Measurements from ENCODE around the gene D2HGDH. TPM values are rescaled to one million over a fixed set of nuclear protein-coding genes. Genes with fewer than 3 reads are reported as not detected.
A peak's percentile ranks its signal among the peaks of the same experiment; 100 is the strongest.

The D2HGDH gene
- total and polyA plus RNA-seq, 8 donors = 14.9 to 116 (median 25.6) TPM

DNA sequence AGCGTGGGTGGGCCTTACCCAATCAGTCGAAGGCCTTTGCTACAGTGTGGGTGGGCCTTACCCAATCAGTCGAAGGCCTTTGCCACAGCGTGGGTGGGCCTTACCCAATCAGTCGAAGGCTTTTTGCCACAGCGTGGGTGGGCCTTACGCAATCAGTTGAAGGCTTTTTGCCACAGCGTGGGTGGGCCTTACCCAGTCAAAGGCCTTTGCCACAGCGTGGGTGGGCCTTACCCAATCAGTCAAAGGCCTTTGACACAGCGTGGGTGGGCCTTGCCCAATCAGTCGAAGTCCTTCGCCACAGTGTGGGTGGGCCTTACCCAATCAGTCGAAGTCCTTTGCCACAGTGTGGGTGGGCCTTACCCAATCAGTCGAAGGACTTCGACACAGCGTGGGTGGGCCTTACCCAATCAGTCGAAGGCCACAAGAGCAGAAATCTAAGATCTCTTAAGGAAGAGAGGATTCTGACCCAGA lies 25.9 kb downstream of the D2HGDH start:
- no peaks in the 10 kb centered on the region for H3K4me1 ChIP-seq
- no peak overlapping the region for H3K4me3 ChIP-seq
- TF ChIP-seq, protein P1, sequence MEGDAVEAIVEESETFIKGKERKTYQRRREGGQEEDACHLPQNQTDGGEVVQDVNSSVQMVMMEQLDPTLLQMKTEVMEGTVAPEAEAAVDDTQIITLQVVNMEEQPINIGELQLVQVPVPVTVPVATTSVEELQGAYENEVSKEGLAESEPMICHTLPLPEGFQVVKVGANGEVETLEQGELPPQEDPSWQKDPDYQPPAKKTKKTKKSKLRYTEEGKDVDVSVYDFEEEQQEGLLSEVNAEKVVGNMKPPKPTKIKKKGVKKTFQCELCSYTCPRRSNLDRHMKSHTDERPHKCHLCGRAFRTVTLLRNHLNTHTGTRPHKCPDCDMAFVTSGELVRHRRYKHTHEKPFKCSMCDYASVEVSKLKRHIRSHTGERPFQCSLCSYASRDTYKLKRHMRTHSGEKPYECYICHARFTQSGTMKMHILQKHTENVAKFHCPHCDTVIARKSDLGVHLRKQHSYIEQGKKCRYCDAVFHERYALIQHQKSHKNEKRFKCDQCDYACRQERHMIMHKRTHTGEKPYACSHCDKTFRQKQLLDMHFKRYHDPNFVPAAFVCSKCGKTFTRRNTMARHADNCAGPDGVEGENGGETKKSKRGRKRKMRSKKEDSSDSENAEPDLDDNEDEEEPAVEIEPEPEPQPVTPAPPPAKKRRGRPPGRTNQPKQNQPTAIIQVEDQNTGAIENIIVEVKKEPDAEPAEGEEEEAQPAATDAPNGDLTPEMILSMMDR (IDR thresholded peaks at IDR 0.05) = no peak
- ATAC-seq (no peak), FAIRE-seq (no peak), DNase-seq (peak in 1 of 6 donors; percentile 17)
- no peaks in the 10 kb centered on the region for H3K9me3 ChIP-seq
- H3K27ac ChIP-seq = no peak overlapping the region
- intact Hi-C loops (cut with DNase I) = no loop called here
- peaks cover 0 to 8% (median 0%) of the 10 kb centered on the region in 3 donors for H3K36me3 ChIP-seq
- H3K27me3 ChIP-seq = no peaks in the 10 kb centered on the region
- 97% methylated on average over 15 to 17 of the region's 17 CpGs for WGBS, 2 donors

DNA sequence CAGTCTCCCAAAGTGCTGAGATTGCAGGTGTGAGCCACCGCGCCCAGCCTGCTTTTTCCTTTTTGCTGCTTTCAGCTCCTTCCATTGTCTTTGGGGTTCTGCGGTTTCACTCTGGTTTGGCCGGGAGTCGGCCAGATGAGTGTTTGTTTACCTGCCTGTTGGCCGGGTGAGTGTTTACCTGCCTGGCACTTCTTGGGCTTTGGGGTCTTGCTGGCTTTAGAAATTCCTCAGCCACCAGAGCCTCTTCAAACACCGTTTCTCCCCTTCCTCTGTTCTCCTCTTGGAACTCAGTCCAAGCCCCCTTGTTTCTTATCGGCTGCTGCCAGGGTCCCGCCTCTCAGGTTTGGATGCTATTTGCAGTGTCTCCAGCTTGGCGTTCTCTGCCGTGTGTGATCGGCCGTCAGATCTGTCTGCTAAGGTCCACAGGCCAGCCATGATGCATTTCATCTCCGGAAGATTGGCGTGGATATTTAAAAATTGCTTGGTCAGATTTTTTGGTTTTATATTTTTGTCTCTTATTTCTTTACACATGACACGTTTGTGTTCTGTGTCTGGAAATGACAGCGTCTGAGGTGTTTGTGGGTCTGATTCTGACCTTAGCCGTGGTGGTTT lies 28.0 kb downstream of the D2HGDH start:
- TF ChIP-seq, protein P1 (IDR thresholded peaks at IDR 0.05) = no peak
- Histone ChIP-seq H3K9me3 (no peaks in the 10 kb centered on the region), H3K27me3 (no peaks in the 10 kb centered on the region), H3K4me3 (no peak overlapping the region), H3K4me1 (no peaks in the 10 kb centered on the region), H3K27ac (no peak overlapping the region), H3K36me3 (no peaks in the 10 kb centered on the region)
- 77 to 85% methylated on average over 18 of the region's 18 CpGs for WGBS, 2 donors
- intact Hi-C loops (cut with DNase I) = no loop called here
- FAIRE-seq = no peak
- no peak for ATAC-seq
- peak in 2 of 6 donors; percentile 9 to 15 for DNase-seq

DNA sequence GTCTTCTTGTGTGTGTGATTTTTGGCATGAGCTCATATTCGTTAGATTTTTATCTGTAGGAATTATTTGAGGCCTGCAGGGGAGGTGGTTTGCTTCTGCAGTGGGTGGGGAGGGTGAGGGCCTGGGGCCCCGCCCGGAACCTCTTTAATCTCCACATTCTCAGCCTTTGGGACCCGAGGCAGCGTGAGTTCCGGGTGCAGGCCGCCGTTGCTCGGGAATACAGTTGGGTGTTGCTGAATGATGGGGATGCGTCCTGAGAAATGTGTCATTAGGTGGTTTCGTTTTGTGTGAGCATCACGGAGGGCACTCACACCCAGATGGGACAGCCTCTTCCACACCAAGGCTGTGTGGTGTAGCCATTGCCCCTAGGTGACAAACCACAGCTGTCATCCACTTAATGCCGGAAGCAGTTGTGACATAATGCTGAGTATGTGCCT lies 28.5 kb downstream of the D2HGDH start:
- no peak overlapping the region for H3K27ac ChIP-seq

DNA sequence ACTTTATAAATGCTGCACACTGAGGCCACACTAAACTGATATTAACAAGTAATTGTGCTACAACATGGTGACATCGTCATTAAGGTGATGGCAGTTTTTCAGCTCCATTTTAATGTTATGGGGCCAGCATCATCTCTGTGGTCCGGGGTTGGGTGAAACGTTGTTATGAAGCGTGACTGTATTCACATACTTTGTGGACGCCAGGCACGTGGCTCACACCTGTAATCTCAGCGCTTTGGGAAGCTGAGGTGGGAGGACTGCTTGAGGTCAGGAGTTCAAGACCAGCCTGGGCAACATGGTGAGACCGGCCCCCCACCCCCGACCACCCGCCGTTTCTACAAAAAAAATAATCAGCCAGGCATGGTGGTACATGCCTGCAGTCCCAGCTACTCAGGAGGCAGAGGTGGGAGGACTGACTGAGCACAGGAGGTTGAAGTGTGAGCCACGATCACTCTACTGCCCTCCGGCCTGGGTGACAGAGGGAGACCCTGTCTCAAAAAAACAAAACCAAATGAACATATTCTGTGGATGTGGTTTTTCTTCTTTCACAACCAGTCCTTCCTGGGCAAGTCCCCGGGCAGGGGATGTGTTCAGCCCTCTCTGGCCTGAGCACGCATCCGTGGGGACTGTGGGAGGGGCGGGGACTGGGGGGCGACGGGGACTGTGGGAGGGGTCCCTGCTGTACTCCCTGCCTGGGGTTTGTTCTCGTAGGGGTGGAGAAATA lies 29.3 kb downstream of the D2HGDH start:
- H3K4me1 ChIP-seq = no peaks in the 10 kb centered on the region
- no peak overlapping the region for H3K27ac ChIP-seq

More for the DNA sequence above, 28.5 kb downstream of the D2HGDH start:
- no peaks in the 10 kb centered on the region for H3K27me3 ChIP-seq
- H3K9me3 ChIP-seq = no peaks in the 10 kb centered on the region
- TF ChIP-seq, protein P1 (IDR thresholded peaks at IDR 0.05) = no peak
- H3K4me1 ChIP-seq = no peaks in the 10 kb centered on the region
- intact Hi-C loops (cut with DNase I) = no loop called here
- DNase-seq (peak in 1 of 6 donors; percentile 14), FAIRE-seq (no peak), ATAC-seq (peak in 2 of 4 donors; percentile 32 to 51)
- 88 to 91% methylated on average over 13 of the region's 13 CpGs for WGBS, 2 donors
- H3K36me3 ChIP-seq = no peaks in the 10 kb centered on the region
- H3K4me3 ChIP-seq = no peak overlapping the region

More for the DNA sequence above, 29.3 kb downstream of the D2HGDH start:
- DNase-seq (peak in 1 of 6 donors; percentile 18), ATAC-seq (no peak), FAIRE-seq (no peak)
- TF ChIP-seq, protein P1 (IDR thresholded peaks at IDR 0.05) = no peak
- Histone ChIP-seq H3K27me3 (no peaks in the 10 kb centered on the region), H3K36me3 (no peaks in the 10 kb centered on the region), H3K9me3 (no peaks in the 10 kb centered on the region), H3K4me3 (no peak overlapping the region)
- WGBS, 2 donors = 80 to 84% methylated on average over 20 of the region's 20 CpGs
- intact Hi-C loops (cut with DNase I) = no loop called here

Measured in pancreas (tissue), 10 donors.